ENCODE measurements around the gene PCBP3. TPM values are rescaled to one million over a fixed set of nuclear protein-coding genes. Genes with fewer than 3 reads are reported as not detected.

PCBP3 gene
- total RNA-seq, 1 experiment from 2014 or later = 10.9 TPM

DNA sequence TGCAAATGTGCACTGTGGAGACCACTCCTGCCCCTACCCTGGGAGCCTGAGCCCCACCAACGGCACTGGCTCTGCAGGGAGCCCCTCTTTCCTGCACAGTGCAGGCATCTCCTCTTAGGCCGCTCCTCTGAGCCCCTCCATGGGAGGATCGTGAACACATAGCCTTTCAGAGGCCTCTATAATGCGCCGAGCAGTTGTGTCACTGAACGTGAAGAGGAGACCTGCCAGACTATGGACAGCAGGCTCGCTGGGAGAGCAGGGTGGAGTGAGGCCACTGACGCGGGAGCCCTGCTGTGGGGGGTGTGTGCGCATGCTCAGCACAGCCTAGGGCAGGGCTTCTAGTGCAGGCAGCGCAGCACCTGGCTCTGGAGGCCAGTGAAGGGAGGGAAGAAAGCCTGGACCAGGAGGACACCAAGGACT, 186.7 kb downstream of the PCBP3 start:
- H3K9me3 Mint-ChIP-seq = no peaks in the 10 kb centered on the region; a peak in 2 of 5 replicates
- Histone ChIP-seq H3K56ac (ENCODE audit: insufficient read length, low read depth, low read length) (no peak overlapping the region), H4K5ac (ENCODE audit: insufficient read length, low read depth, low read length) (no peak overlapping the region), H2BK5ac (ENCODE audit: insufficient read length, low read length) (no peak overlapping the region), H3K79me2 (ENCODE audit: insufficient read depth, low read length) (no peaks in the 10 kb centered on the region), H3K79me1 (ENCODE audit: insufficient read depth, low read depth, low read length, poor library complexity, severe bottlenecking) (no peaks in the 10 kb centered on the region), H4K20me1 (ENCODE audit: control insufficient read depth, insufficient read depth, insufficient read length) (no peaks in the 10 kb centered on the region), H2AFZ (ENCODE audit: low read length) (no peak overlapping the region), H2AK5ac (ENCODE audit: insufficient read length, low read length) (no peak overlapping the region), H3K14ac (ENCODE audit: insufficient read depth, low read length) (no peak overlapping the region), H3T11ph (ENCODE audit: low read length) (no peak overlapping the region), H2BK120ac (ENCODE audit: low read depth, low read length, poor library complexity, severe bottlenecking) (no peak overlapping the region), H3K23me2 (ENCODE audit: insufficient read length, low read depth, low read length, poor library complexity, severe bottlenecking) (no peaks in the 10 kb centered on the region), H3K9ac (ENCODE audit: extremely low read depth, insufficient read length, low read length) (no peak overlapping the region), H3K9me3 (ENCODE audit: control insufficient read depth, low read depth, low read length) (no peaks in the 10 kb centered on the region), H2BK12ac (ENCODE audit: insufficient read length, low read depth, low read length) (no peak overlapping the region), H3K27me3 (ENCODE audit: insufficient read depth, low read length) (no peaks in the 10 kb centered on the region), H4K91ac (ENCODE audit: insufficient read length, low read depth, low read length) (no peak overlapping the region), H3K4me1 (ENCODE audit: insufficient read depth, low read length) (0 out of 2 replicates have a peak, but pooled peaks cover 5% of the 10 kb centered on the region), H3K23ac (ENCODE audit: insufficient read length, low read depth, low read length) (no peak overlapping the region), H3K18ac (ENCODE audit: insufficient read length, low read depth, low read length) (no peak overlapping the region), H2BK15ac (ENCODE audit: low read depth, low read length) (no peak overlapping the region), H3K27ac (ENCODE audit: insufficient read length, low read depth, low read length) (no peak overlapping the region), H3K4me2 (ENCODE audit: insufficient read depth, insufficient read length, low read length) (no peak overlapping the region), H3K4ac (ENCODE audit: low read depth, low read length) (no peak overlapping the region), H2BK20ac (ENCODE audit: low read depth, low read length, poor library complexity, severe bottlenecking) (no peak overlapping the region), H4K8ac (replicated peaks; ENCODE audit: insufficient read length, low read depth, low read length) (no peak overlapping the region)
- H3K27ac Mint-ChIP-seq = peak overlapping the region in 1 of 3 experiments; percentile 77; a peak in 1 of 7 replicates
- H3K4me3 Mint-ChIP-seq = no peak overlapping the region
- WGBS (ENCODE audit: extremely low coverage, insufficient read length, low lambda C conversion rate) = no CpG with 5 or more reads among the region's 11 CpGs
- H3K4me1 Mint-ChIP-seq = peaks cover 16 to 19% of the 10 kb centered on the region in 2 experiments
- no peaks in the 10 kb centered on the region for H3K27me3 Mint-ChIP-seq (ENCODE audit: low read depth)
- no peaks in the 10 kb centered on the region; a peak in 2 of 7 replicates for H3K36me3 Mint-ChIP-seq (ENCODE audit: insufficient read depth in 1 of 3, low read depth in 3 of 3)
- peak; percentile 29 for DNase-seq
- TF ChIP-seq, protein P1, sequence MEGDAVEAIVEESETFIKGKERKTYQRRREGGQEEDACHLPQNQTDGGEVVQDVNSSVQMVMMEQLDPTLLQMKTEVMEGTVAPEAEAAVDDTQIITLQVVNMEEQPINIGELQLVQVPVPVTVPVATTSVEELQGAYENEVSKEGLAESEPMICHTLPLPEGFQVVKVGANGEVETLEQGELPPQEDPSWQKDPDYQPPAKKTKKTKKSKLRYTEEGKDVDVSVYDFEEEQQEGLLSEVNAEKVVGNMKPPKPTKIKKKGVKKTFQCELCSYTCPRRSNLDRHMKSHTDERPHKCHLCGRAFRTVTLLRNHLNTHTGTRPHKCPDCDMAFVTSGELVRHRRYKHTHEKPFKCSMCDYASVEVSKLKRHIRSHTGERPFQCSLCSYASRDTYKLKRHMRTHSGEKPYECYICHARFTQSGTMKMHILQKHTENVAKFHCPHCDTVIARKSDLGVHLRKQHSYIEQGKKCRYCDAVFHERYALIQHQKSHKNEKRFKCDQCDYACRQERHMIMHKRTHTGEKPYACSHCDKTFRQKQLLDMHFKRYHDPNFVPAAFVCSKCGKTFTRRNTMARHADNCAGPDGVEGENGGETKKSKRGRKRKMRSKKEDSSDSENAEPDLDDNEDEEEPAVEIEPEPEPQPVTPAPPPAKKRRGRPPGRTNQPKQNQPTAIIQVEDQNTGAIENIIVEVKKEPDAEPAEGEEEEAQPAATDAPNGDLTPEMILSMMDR (conservative IDR thresholded peaks at IDR 0.05) = no peak
